GF-D8 (cell line): Measurements from ENCODE around the gene COQ8A.

Source experiments
- DNase-seq: peaks from one replicate; lab custom pipeline; 2025; lab: John Stamatoyannopoulos, UW

COQ8A gene

DNA sequence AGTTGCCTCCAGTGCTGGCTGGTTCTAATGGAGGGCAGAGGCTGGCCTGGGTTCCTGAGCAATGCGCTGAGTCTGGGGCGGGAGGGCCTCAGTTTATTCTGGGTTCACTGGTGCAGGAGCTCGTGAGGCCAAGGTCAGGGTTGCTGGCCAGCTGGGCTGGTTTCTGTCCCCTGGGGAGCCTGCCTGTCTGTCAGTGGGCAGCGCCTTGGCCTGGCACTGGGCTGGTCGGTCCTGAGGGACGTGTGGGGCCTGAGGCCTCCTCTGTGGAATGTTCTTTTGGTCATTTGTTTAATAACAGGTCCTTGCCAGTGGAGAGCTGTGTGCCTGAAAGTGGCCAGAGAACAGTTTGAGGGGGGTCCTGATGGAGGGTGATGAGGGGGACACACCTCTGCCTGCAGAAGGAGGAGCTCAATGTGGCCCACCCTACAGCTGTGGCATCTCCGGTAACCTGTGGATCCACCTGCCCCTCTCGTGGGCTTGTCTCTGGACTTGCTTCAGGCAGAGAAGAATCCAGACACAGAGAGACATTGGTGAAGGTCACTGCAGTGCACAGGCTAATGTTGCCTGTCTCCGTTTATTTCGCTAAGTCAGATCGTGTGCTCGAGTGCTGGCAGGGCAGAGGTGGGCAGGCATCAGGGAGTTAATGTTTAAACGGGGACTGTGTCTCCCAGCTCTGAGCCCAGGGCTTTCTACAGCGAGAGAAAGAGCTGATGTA, 34.6 kb downstream of the COQ8A start:
- no peak for DNase-seq

- no peak for DNase-seq
Measured at GRCh38 chr1:226975259-226976250, 35.5 kb downstream of the COQ8A start.

- no peak for DNase-seq
Measured at GRCh38 chr1:226976276-226976977, 36.3 kb downstream of the COQ8A start.

GRCh38 chr1:226976978-226977642, 37.0 kb downstream of the COQ8A start:
- DNase-seq = no peak

DNA sequence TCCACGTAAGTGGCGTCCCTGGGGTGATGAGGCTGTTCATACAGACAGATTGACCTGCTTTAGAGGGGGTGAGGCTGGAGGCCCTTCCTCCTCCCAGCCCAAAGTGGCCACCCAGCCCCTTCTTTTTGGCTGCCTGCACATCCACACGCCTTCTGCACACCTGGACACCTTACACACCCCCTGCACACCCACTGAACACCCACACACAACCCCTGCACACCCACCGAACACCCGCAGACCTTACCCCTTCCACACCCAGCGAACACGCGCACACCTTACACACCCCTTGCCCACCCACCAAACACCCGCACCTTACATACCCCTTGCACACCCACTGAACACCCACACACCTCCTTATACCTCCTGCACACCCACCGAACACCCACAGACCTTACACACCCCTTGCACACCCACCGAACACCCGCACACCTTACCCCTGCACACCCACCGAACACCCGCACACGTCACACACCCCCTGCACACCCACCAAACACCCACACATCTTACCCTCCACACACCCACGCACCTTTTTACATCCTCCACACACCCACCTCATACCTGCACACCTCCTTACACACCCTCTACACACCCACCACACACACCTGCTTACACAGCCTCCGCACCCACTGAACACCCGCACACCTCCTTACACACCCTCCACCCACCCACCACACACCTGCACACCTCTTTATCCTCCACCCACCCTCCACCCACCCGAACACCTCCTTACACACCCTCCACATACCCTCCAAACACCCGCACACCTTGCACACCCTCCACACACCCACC, 37.7 kb downstream of the COQ8A start:
- DNase-seq = no peak

- no peak for DNase-seq
Measured at GRCh38 chr1:226978432-226979114, 38.5 kb downstream of the COQ8A start.

- DNase-seq = no peak
Measured at GRCh38 chr1:226979115-226979516, 39.0 kb downstream of the COQ8A start.

GRCh38 chr1:226979517-226980121, 39.5 kb downstream of the COQ8A start:
- no peak for DNase-seq

DNA sequence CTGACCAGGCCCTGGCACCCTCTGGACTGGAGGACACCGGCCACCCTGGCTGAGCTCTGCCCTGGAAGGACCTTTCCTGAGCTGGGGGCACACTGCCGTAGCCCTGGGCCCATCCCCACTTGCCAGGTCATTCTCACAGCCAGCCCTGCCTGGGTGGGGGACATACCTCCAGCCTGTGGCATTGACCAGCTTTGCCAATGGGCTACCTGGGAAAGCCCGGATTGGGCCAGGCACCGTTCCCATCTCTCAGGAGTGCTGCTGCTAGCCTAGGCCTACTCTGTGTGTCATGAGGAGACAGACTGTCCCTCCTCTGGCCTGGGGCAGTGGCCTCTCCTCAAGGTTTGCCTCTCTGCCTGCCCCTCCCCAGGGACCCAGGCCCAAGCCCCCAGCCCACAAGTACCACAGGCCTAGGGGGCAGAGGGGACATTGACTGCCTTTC, 40.0 kb downstream of the COQ8A start:
- DNase-seq = no peak

GRCh38 chr1:226980565-226981385, 40.7 kb downstream of the COQ8A start:
- DNase-seq = no peak

DNA sequence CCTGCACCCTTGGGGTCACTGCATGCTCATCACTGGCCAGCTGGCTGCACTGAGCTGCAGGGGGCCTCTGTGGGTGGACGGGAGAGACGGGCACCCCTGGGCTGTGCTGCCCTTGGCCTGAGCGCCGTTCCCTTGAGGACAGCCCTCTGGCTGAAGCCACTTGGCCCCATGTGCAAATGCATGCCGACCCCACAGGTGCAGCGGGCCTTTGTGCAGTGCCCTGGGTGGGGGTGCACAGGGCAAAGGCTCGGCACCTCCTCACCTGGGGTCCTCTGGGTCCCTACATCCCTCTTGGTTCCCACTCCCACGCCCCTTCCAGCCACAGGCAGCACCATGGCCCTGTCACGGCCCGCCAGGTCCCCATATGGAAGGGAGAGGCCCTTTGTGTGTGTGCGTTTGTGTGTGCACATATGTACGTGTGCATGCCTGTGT, 41.3 kb downstream of the COQ8A start:
- DNase-seq = no peak

GRCh38 chr1:226981838-226982237, 41.7 kb downstream of the COQ8A start:
- DNase-seq = no peak

DNA sequence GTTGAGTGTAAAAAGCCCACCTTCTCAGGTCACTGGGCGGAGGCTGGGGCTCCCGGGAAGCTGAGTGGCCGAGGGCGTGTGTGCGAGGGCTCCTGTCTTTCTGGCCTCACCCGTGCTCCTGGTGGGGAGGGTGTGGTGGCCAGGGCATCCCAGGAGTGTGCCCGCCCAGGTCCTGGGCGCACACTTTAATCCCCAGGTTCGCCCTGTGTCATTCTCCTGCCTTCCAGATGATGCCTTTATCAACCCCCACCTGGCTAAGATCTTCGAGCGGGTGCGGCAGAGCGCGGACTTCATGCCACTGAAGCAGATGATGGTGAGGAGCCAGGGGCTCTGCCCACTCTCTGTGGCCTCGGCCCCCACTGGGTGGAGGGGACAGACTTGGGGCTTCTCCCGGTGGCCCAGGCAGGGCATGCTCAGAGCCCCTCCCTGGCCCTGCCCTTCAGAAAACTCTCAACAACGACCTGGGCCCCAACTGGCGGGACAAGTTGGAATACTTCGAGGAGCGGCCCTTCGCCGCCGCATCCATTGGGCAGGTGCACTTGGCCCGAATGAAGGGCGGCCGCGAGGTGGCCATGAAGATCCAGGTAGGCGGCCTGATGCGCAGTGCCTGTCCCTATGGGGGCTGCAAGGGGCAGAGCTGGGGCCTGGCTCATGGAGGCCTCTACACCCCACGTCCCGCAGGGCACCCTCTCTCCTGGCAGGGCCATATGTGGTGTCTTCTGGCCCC, 42.5 kb downstream of the COQ8A start:
- no peak for DNase-seq

- no peak for DNase-seq
Measured at GRCh38 chr1:226983247-226983991, 43.3 kb downstream of the COQ8A start.

GRCh38 chr1:226983992-226984364, 43.9 kb downstream of the COQ8A start:
- no peak for DNase-seq

- no peak for DNase-seq
Measured at GRCh38 chr1:226984521-226985238, 44.6 kb downstream of the COQ8A start.

DNA sequence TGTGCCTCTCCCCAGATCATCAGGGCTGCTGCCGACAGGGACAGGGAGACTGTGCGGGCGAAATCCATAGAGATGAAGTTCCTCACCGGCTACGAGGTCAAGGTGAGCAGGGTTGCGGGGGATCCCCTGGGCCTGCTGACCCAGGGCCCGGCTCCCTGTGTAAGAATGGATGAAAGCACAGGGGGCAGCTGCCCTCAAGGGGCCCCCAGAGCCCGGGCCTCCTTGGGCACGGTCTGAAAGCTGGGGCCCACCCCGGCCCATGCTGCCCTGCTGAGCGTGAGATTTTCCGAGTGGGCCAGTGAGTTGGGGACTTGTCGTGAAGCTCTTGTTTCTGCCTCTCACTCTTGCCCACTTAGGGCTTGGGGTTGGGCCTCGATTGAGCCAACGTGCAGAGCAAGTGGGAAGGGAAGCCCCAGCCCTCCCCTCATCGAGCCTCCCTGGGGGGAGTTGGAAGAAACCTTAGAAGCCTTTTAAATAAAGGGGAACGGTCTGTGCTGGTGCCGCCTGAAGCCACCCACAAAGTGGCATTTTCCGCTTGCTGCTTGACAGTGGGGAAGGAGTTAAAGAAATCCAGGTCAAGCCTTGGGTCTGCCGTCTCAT, 45.2 kb downstream of the COQ8A start:
- no peak for DNase-seq
